ENCODE data around the gene RPP21.

GRCh38 chr6:30295837-30296236, 49.1 kb upstream of the RPP21 start:
- TF ChIP-seq CHD1 (IDR thresholded peaks at IDR 0.05; ENCODE audit: low read depth, low read length) (no peak), GABPA (IDR thresholded peaks at IDR 0.05; ENCODE audit: borderline replicate concordance, insufficient read depth, low read length) (no peak), POLR2AphosphoS5 (IDR thresholded peaks at IDR 0.05; ENCODE audit: low read depth, low read length) (no peak), POLR2A (IDR thresholded peaks at IDR 0.05; ENCODE audit: control extremely low read depth in 1 of 2, low read depth in 2 of 2, low read length in 2 of 2) (no peak), ATF2 (IDR thresholded peaks at IDR 0.05; ENCODE audit: low read length) (no peak), TCF12 (IDR thresholded peaks at IDR 0.05; ENCODE audit: low read depth, low read length) (no peak)

Data from H1 (cell line).